Muscle layer of colon (tissue), 2 donors: ENCODE results near the gene CECR2.

Experiments
- H3K27ac ChIP-seq: one replicate; pipeline ENCODE4 v1.7.0; 2013; ENCODE audit warnings: low read depth, mild to moderate bottlenecking, low read length, moderate library complexity
- H3K27me3 ChIP-seq, 2 donors: one replicate each; pipeline ENCODE4 v1.7.0; 2013; ENCODE audit warnings: low read length in 2 of 2, mild to moderate bottlenecking in 2 of 2; ENCODE audit not compliant: insufficient read depth in 2 of 2, control insufficient read depth in 1 of 2
- H3K36me3 ChIP-seq: one replicate; pipeline ENCODE4 v1.7.0; 2013; ENCODE audit warnings: mild to moderate bottlenecking, low read length; ENCODE audit not compliant: insufficient read depth
- H3K4me1 ChIP-seq: one replicate; pipeline ENCODE4 v1.7.0; 2013; ENCODE audit warnings: mild to moderate bottlenecking, low read length; ENCODE audit not compliant: insufficient read depth
- H3K4me3 ChIP-seq, 2 donors: one replicate each; pipeline ENCODE4 v1.7.0; 2013; ENCODE audit warnings: low read length in 2 of 2, low read depth in 1 of 2, mild to moderate bottlenecking in 1 of 2, moderate library complexity in 1 of 2
- H3K9ac ChIP-seq: one replicate; pipeline ENCODE4 v1.7.0; 2013; ENCODE audit warnings: low read length
- H3K9me3 ChIP-seq: one replicate; pipeline ENCODE4 v1.7.0; 2013; ENCODE audit warnings: mild to moderate bottlenecking, low read length
- donor health status: abdominal sarcoma.
- donor health status: Adenocarcinoma of cecum.

The CECR2 gene

GRCh38 chr22:17435375-17435774 lies 66.1 kb downstream of the CECR2 start:
- H3K4me3 ChIP-seq, result no peak overlapping the region
- H3K4me1 ChIP-seq, result no peaks in the 10 kb centered on the region
- H3K36me3 ChIP-seq, result no peaks in the 10 kb centered on the region
- H3K27me3 ChIP-seq, result no peaks in the 10 kb centered on the region
- H3K9ac ChIP-seq, result no peak overlapping the region
- no peaks in the 10 kb centered on the region for H3K9me3 ChIP-seq
- no peak overlapping the region for H3K27ac ChIP-seq

- no peaks in the 10 kb centered on the region for H3K27me3 ChIP-seq
- no peaks in the 10 kb centered on the region for H3K9me3 ChIP-seq
- H3K4me1 ChIP-seq, result no peaks in the 10 kb centered on the region
- H3K36me3 ChIP-seq, result no peaks in the 10 kb centered on the region
- no peak overlapping the region for H3K4me3 ChIP-seq
- no peak overlapping the region for H3K9ac ChIP-seq
- H3K27ac ChIP-seq, result no peak overlapping the region
These were observed 67.2 kb downstream of the CECR2 start for GRCh38 chr22:17436382-17436980.

GRCh38 chr22:17436981-17437412 lies 67.7 kb downstream of the CECR2 start:
- Histone ChIP-seq H3K4me1 (no peaks in the 10 kb centered on the region), H3K9ac (no peak overlapping the region), H3K9me3 (no peaks in the 10 kb centered on the region), H3K36me3 (no peaks in the 10 kb centered on the region), H3K27ac (no peak overlapping the region), H3K4me3 (no peak overlapping the region), H3K27me3 (no peaks in the 10 kb centered on the region)

- Histone ChIP-seq H3K4me1 (no peaks in the 10 kb centered on the region), H3K9me3 (no peaks in the 10 kb centered on the region), H3K9ac (no peak overlapping the region), H3K36me3 (no peaks in the 10 kb centered on the region), H3K27ac (no peak overlapping the region), H3K27me3 (no peaks in the 10 kb centered on the region), H3K4me3 (no peak overlapping the region)
These were observed 68.8 kb downstream of the CECR2 start for GRCh38 chr22:17438026-17438425.

DNA sequence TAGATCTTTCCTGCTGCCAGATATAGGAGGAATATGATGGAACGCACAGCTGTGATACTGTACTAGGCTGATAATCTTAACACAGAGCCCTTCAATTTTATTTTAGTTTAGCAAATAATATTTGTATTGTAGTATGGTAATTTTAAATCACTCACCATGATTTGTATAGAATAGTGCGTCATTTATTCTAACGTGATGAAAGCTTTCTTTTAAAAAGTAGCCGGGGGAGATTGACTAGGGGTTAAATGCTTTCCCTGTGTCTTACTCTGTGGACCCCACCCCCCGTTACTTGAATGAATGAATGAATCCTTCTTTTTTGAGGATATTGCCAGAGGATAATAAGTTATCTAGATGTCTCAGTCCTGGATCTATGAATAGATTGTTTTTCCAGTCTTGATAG lies 72.1 kb downstream of the CECR2 start:
- Histone ChIP-seq H3K9ac (no peak overlapping the region), H3K9me3 (no peaks in the 10 kb centered on the region), H3K27me3 (no peaks in the 10 kb centered on the region), H3K4me1 (no peaks in the 10 kb centered on the region), H3K36me3 (no peaks in the 10 kb centered on the region), H3K4me3 (no peak overlapping the region), H3K27ac (no peak overlapping the region)

- Histone ChIP-seq H3K9me3 (no peaks in the 10 kb centered on the region), H3K36me3 (no peaks in the 10 kb centered on the region), H3K4me3 (no peak overlapping the region), H3K27ac (no peak overlapping the region), H3K27me3 (no peaks in the 10 kb centered on the region), H3K4me1 (no peaks in the 10 kb centered on the region), H3K9ac (no peak overlapping the region)
These were observed 74.3 kb downstream of the CECR2 start for GRCh38 chr22:17443405-17444203.

DNA sequence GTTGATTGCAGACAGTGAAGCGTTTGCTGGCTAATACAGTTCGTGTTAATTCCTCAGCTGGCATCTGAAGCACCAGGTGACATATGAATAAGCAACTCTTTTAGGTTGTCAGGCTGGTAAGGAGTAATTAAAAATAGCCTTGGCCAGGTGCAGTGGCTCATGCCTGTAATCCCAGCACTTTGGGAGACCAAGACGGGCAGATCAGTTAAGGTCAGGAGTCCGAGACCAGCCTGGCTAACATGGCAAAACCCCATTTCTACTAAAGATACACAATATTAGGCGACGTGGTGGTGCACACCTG lies 74.9 kb downstream of the CECR2 start:
- Histone ChIP-seq H3K36me3 (no peaks in the 10 kb centered on the region), H3K27me3 (no peaks in the 10 kb centered on the region)

DNA sequence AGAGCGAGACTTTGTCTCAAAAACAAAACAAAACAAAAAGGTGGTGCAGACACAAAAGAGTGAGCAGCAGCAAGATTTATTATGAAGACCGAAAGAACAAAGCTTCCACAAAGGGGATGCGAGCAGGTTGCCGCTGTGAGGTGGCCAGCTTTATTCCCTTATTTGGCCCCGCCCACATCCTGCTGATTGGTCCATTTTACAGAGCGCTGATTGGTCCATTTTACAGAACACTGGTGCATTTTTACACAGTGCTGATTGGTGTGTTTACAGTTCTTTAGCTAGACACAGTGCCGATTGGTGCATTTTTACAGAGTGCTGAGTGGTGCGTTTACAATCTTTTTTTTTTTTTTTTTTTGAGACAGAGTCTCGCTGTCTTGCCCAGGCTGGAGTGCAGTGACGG lies 77.4 kb downstream of the CECR2 start:
- H3K9ac ChIP-seq, result no peak overlapping the region
- H3K9me3 ChIP-seq, result no peaks in the 10 kb centered on the region
- no peaks in the 10 kb centered on the region for H3K4me1 ChIP-seq
- no peak overlapping the region for H3K27ac ChIP-seq
- H3K4me3 ChIP-seq, result no peak overlapping the region
- no peaks in the 10 kb centered on the region for H3K36me3 ChIP-seq
- no peaks in the 10 kb centered on the region for H3K27me3 ChIP-seq

More for the DNA sequence above, 74.9 kb downstream of the CECR2 start:
- Histone ChIP-seq H3K4me3 (no peak overlapping the region), H3K9ac (no peak overlapping the region), H3K4me1 (no peaks in the 10 kb centered on the region), H3K9me3 (no peaks in the 10 kb centered on the region), H3K27ac (no peak overlapping the region)

DNA sequence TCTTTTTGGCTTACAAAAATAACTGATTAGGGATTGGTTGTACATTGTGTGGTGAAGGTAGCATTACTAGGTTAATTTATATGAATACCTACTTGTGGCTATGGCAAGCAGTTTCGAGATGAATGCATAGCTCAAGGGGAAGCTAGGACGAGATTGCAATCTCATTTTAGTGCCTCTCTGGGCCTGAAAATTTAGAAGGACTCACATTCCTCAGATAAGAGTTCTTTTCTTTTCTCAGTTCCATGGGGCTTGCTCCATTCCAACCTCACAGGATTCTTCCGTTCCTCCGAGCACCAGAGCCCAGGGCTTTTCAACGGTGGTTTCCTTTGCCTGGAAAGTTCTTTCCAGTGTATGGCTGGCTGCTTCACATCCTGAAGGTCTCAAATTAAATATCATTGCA lies 82.1 kb downstream of the CECR2 start:
- H3K36me3 ChIP-seq, result no peaks in the 10 kb centered on the region
- H3K9me3 ChIP-seq, result no peaks in the 10 kb centered on the region
- no peak overlapping the region for H3K9ac ChIP-seq
- no peak overlapping the region for H3K27ac ChIP-seq
- H3K4me3 ChIP-seq, result no peak overlapping the region
- no peaks in the 10 kb centered on the region for H3K27me3 ChIP-seq
- no peaks in the 10 kb centered on the region for H3K4me1 ChIP-seq

DNA sequence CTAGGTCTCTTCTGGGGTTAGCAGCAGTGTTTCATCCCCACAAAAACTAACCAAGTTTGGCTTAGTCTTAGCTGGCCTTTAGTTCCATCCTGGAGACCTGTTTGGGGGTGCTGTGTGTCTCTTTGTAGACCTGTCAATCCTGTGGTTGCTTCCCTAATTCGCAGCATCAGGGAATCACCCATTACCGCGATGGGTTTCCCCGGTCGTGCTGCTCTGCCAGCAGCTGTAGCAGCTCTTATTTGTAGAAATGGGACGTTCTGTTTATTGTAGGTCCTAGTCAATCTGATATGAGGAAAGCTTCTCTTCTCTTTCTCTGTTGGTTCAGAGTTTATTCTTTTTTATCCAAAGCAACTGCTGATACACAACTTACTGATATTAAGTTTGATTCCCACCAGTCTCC lies 91.6 kb downstream of the CECR2 start:
- H3K9ac ChIP-seq, result no peak overlapping the region
- no peaks in the 10 kb centered on the region for H3K4me1 ChIP-seq
- no peak overlapping the region for H3K27ac ChIP-seq

GRCh38 chr22:17470880-17471500 lies 101.7 kb downstream of the CECR2 start:
- Histone ChIP-seq H3K27me3 (no peaks in the 10 kb centered on the region), H3K4me3 (no peak overlapping the region), H3K9me3 (no peaks in the 10 kb centered on the region), H3K27ac (no peak overlapping the region), H3K9ac (no peak overlapping the region), H3K4me1 (no peaks in the 10 kb centered on the region), H3K36me3 (no peaks in the 10 kb centered on the region)

More for the DNA sequence above, 91.6 kb downstream of the CECR2 start:
- no peaks in the 10 kb centered on the region for H3K36me3 ChIP-seq
- H3K4me3 ChIP-seq, result no peak overlapping the region
- H3K27me3 ChIP-seq, result no peaks in the 10 kb centered on the region
- H3K9me3 ChIP-seq, result no peaks in the 10 kb centered on the region
